GM11168 (cell line): Measurements from ENCODE around the gene DCHS2.

Experiments used
- in situ Hi-C: fragments of 300-500 bp; cut with MboI; formaldehyde crosslinking; loops from one replicate; pipeline ENCODE4 v1.12.0; 2022; ENCODE audit warnings: low sequenced_read_pairs; ENCODE audit not compliant: unreplicated experiment

Gene DCHS2

DNA sequence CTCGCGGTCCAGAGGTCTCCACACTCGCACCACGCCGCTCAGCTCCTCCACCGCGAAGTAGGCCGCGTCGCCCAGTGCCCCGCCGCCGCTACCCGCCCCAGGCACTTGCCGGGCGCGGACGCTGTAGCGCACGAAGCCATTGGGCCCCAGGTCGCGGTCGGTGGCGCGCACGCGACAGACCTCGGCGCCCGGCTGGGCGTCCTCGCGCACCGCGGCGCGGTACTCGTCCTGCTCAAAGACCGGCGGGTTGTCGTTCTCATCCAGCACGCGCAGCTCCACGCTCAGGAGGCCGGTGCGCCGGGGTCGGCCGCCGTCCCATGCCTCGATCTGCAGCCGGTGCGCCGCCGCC lies 1.4 kb downstream of the DCHS2 start:
- in situ Hi-C loops = no loop called here

DNA sequence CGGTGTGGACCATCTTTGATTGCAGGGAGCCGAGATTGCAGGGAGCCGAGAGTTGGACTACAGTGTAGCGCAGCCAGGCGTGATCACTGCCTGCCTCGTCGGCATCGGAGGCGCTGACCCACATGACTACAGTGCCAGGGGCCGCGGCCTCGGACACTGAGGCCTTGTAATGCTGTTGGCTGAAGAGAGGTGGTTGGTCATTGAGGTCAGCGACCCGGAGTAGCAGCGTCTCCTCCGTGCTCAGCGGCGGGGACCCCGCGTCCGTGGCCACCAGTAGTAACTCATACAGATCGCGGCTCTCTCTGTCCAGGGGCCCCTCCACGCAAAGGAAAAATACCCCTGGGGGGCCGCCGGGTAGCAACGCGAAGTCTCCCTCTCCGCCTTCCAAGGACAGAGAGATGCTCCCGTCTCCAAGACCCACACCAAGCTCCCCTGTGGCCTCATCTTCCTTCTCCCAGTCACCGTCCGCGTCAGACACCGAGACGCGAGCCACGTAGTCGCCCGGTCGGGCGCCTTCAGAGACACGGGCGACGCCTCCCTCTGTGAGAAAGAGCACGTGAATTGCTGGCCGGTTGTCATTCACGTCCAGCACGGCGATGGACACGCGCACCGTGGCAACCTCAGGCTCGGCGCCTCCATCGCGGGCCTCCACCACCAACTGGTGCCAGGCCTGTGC lies 1.9 kb downstream of the DCHS2 start:
- in situ Hi-C loops = no loop called here

DNA sequence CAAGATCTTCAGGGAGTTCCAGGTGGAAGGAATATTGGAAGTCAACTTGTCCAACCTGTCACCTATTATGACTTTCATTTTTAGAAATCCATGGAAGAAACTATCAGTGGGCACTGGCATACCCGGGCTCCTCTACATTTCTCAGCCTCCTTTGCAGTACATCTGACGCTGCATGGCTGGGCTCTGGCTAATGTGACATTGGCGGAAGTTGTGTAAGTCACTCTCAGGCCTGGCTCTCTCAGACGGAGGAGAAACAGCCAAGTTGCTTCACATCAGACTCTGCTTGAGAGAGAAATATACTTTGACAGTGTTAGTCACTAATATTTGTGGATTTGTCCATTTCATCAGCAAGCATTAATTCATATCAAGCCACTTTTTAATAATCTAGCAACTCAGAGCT lies 4.5 kb downstream of the DCHS2 start:
- in situ Hi-C loops = no loop called here

- in situ Hi-C loops = no loop called here
Measured at GRCh38 chr4:154485127-154485773, 6.3 kb downstream of the DCHS2 start.

- in situ Hi-C loops = no loop called here
Measured at GRCh38 chr4:154478547-154478946, 13.1 kb downstream of the DCHS2 start.

- in situ Hi-C loops = no loop called here
Measured at GRCh38 chr4:154478128-154478527, 13.5 kb downstream of the DCHS2 start.

DNA sequence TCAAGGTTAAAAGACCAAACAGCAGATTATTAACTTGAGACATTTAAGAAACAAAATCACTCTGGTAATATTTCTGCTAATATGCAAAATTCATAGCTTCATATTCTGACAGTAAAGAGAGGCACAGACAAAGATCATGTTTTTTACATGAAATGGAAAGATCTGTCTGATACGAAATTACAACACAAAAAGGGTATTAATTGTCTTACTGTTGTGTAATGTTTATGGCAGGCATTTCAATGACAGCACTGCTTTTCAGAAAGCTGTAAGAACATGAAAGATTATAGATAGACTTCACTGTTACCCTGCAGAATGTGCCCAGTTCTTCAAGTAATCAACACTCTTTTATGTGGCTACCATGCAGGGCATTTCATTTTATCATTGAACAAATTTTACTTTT lies 15.4 kb downstream of the DCHS2 start:
- in situ Hi-C loops = no loop called here

DNA sequence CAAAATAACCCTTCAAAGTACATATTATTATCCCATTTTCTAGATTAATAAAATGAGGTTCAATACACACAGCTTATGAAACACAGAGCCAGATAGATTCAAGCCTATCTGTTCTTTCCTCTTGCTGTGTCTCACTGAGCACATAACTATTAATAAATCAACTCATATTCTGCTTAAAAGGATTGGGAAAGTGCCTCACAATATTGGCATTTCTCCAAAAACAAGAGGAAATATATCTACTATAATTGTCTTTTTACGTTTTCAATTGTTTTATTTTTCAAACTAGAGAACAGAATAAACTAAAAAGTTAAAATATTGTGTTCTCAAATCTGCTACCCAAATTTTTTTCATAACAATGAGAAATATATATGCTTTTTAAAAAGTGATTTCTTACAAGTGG lies 15.8 kb downstream of the DCHS2 start:
- in situ Hi-C loops = no loop called here

- in situ Hi-C loops = no loop called here
Measured at GRCh38 chr4:154473497-154473896, 18.1 kb downstream of the DCHS2 start.

GRCh38 chr4:154472858-154473257 lies 18.7 kb downstream of the DCHS2 start:
- in situ Hi-C loops = no loop called here

- in situ Hi-C loops = no loop called here
Measured at GRCh38 chr4:154471526-154472331, 19.9 kb downstream of the DCHS2 start.

DNA sequence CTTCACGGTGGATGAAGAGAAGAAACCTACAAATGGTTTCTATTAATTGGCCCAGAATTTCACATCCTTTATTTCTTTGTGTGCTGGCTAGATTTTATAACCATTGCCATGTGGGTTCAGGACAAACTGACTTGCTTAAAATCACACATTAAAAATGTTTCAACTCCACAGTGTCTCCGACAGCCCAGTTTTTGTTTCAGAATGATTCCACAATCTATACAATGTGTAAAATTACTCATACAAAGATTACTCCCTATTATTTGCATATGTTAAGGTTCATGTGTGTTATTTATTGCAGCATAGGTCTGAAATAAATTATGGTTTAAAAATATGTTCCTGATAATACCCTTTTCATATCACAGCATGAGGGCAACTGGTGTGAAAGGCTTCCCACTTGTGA lies 20.6 kb downstream of the DCHS2 start:
- in situ Hi-C loops = no loop called here

- in situ Hi-C loops = no loop called here
Measured at GRCh38 chr4:154467886-154468285, 23.7 kb downstream of the DCHS2 start.

- in situ Hi-C loops = no loop called here
Measured at GRCh38 chr4:154466336-154466735, 25.3 kb downstream of the DCHS2 start.

- in situ Hi-C loops = no loop called here
Measured at GRCh38 chr4:154465085-154465484, 26.5 kb downstream of the DCHS2 start.

DNA sequence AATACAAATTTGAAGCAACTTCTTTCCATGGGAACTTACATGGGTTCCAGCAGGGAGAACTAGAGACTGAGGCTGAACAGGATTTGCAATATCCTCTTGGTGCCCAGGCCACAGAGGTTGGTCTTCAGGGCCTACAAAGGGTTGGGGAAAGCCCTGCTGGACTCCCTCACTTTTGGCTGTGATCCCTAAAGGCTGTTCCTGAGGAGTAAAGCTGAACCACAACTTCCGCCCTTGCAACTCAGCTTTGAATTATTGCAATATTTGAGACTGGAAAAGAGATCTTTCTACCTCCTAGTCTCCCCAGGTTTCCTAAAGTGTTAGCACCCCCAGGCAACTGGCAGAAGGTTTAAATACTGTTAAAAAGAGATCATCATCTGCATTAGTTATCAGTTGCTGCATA lies 26.9 kb downstream of the DCHS2 start:
- in situ Hi-C loops = no loop called here

GRCh38 chr4:154462081-154462810 lies 29.4 kb downstream of the DCHS2 start:
- in situ Hi-C loops = no loop called here

GRCh38 chr4:154457471-154457870 lies 34.1 kb downstream of the DCHS2 start:
- in situ Hi-C loops = no loop called here

DNA sequence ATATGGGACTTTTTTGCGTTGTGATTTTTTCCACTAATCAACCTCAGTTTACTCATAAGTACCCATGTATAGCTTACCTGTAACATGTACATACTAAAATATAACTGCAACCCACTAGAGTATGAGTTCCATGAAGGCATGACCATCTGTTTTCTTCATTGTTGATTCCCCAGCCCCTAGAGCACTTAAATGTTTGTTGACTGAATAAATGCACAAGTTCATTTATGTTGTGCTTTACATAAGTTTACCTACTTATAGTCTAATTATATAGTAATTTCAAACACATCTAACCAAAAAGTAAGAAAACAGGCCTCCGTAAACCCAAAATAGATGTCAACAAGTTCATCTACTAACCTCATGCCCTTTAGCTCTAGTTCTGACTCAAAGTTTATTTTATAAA lies 34.7 kb downstream of the DCHS2 start:
- in situ Hi-C loops = no loop called here

DNA sequence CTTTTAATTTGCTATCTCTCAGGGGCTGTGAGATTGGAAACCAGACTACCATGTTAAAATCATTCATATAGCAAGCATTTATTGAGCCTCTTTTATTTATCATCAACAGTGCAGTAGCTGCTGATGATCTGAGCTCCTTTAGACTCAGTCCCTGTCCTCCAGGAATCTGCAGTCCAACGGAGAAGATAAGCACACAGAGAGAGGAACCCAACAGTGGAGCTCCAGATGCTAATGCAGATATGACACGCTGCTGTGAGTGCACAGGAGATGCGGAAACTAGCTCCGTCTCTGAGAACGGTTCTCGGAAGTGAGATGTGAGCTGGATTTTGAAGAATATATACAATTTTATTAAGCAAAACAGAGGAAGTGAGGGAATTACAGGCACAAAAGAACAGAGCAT lies 35.4 kb downstream of the DCHS2 start:
- in situ Hi-C loops = no loop called here

- in situ Hi-C loops = no loop called here
Measured at GRCh38 chr4:154455111-154455510, 36.5 kb downstream of the DCHS2 start.
